SW 1271 (cell line): Measurements from ENCODE around the gene TFF1.

Source experiments
- DNase-seq, 2 experiments: peaks; one replicate each; lab custom pipeline; 2025; lab: John Stamatoyannopoulos, UW

TFF1 gene

GRCh38 chr21:42343963-42344510 lies 22.3 kb downstream of the TFF1 start:
- DNase-seq, result no peak

- DNase-seq, result no peak
Measured at GRCh38 chr21:42343556-42343955, 22.8 kb downstream of the TFF1 start.

- DNase-seq, result no peak
Measured at GRCh38 chr21:42343101-42343500, 23.2 kb downstream of the TFF1 start.

- no peak for DNase-seq
Measured at GRCh38 chr21:42341776-42342542, 24.4 kb downstream of the TFF1 start.

- DNase-seq, result no peak
Measured at GRCh38 chr21:42340187-42341050, 25.9 kb downstream of the TFF1 start.

GRCh38 chr21:42338729-42339715 lies 27.3 kb downstream of the TFF1 start:
- no peak for DNase-seq

- DNase-seq, result no peak
Measured at GRCh38 chr21:42337830-42338728, 28.3 kb downstream of the TFF1 start.

- DNase-seq, result no peak
Measured at GRCh38 chr21:42337276-42337675, 29.1 kb downstream of the TFF1 start.

- no peak for DNase-seq
Measured at GRCh38 chr21:42336054-42336453, 30.3 kb downstream of the TFF1 start.

- DNase-seq, result no peak
Measured at GRCh38 chr21:42332557-42333317, 33.6 kb downstream of the TFF1 start.

GRCh38 chr21:42331660-42332059 lies 34.7 kb downstream of the TFF1 start:
- DNase-seq, result no peak

- no peak for DNase-seq
Measured at GRCh38 chr21:42330380-42331371, 35.7 kb downstream of the TFF1 start.

GRCh38 chr21:42324896-42325295 lies 41.4 kb downstream of the TFF1 start:
- no peak for DNase-seq

GRCh38 chr21:42321845-42322244 lies 44.5 kb downstream of the TFF1 start:
- no peak for DNase-seq

- DNase-seq, result no peak
Measured at GRCh38 chr21:42321231-42321630, 45.1 kb downstream of the TFF1 start.

- no peak for DNase-seq
Measured at GRCh38 chr21:42320791-42321190, 45.5 kb downstream of the TFF1 start.

GRCh38 chr21:42319851-42320572 lies 46.3 kb downstream of the TFF1 start:
- DNase-seq, result no peak

- DNase-seq, result no peak
Measured at GRCh38 chr21:42319376-42319775, 47.0 kb downstream of the TFF1 start.
